GM12864 (cell line): ENCODE data around the gene ZC3H18.

Experiments used
- DNase-seq: peaks from one replicate; pipeline ENCODE4 v3.0.0-alpha.2; 2011; ENCODE audit warnings: low read depth
- H3K4me3 ChIP-seq: 2 replicates; pipeline ENCODE4 v1.5.1; 2011; ENCODE audit warnings: mild to moderate bottlenecking, low read depth, low read length, control low read depth
- TF ChIP-seq, protein P1 (sequence below): IDR thresholded peaks from 2 replicates; pipeline ENCODE4 v1.5.1; 2011; ENCODE audit warnings: low read depth, mild to moderate bottlenecking, moderate library complexity, low read length, control low read depth, inconsistent platforms; ENCODE audit errors: missing control alignments

ZC3H18 gene

GRCh38 chr16:88569614-88569984 lies 604 bp upstream of the ZC3H18 start:
- TF ChIP-seq, protein P1, sequence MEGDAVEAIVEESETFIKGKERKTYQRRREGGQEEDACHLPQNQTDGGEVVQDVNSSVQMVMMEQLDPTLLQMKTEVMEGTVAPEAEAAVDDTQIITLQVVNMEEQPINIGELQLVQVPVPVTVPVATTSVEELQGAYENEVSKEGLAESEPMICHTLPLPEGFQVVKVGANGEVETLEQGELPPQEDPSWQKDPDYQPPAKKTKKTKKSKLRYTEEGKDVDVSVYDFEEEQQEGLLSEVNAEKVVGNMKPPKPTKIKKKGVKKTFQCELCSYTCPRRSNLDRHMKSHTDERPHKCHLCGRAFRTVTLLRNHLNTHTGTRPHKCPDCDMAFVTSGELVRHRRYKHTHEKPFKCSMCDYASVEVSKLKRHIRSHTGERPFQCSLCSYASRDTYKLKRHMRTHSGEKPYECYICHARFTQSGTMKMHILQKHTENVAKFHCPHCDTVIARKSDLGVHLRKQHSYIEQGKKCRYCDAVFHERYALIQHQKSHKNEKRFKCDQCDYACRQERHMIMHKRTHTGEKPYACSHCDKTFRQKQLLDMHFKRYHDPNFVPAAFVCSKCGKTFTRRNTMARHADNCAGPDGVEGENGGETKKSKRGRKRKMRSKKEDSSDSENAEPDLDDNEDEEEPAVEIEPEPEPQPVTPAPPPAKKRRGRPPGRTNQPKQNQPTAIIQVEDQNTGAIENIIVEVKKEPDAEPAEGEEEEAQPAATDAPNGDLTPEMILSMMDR: no peak
- DNase-seq: no peak
- H3K4me3 ChIP-seq: peak overlapping the region; percentile 59

GRCh38 chr16:88570691-88571092 lies 489 bp downstream of the ZC3H18 start:
- TF ChIP-seq, protein P1: no peak
- DNase-seq: no peak
- H3K4me3 ChIP-seq: peak overlapping the region; percentile 90

- DNase-seq: no peak
- H3K4me3 ChIP-seq: no peak overlapping the region
- TF ChIP-seq, protein P1: no peak
Observed at GRCh38 chr16:88575251-88575650, 5.0 kb downstream of the ZC3H18 start.

GRCh38 chr16:88576307-88576706 lies 6.1 kb downstream of the ZC3H18 start:
- TF ChIP-seq, protein P1: no peak
- no peak overlapping the region for H3K4me3 ChIP-seq
- no peak for DNase-seq

DNA sequence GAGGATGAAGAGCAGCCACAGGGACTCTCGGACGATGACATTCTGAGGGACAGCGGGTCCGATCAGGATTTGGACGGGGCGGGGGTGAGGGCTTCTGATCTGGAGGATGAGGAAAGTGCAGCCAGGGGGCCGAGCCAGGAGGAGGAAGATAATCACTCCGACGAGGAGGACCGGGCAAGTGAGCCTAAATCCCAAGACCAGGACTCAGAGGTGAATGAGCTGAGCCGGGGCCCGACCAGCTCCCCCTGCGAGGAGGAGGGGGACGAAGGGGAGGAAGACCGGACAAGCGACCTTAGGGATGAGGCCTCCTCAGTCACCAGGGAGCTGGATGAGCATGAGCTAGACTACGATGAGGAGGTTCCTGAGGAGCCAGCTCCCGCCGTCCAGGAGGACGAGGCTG lies 7.0 kb downstream of the ZC3H18 start:
- no peak overlapping the region for H3K4me3 ChIP-seq
- DNase-seq: no peak
- TF ChIP-seq, protein P1: no peak

DNA sequence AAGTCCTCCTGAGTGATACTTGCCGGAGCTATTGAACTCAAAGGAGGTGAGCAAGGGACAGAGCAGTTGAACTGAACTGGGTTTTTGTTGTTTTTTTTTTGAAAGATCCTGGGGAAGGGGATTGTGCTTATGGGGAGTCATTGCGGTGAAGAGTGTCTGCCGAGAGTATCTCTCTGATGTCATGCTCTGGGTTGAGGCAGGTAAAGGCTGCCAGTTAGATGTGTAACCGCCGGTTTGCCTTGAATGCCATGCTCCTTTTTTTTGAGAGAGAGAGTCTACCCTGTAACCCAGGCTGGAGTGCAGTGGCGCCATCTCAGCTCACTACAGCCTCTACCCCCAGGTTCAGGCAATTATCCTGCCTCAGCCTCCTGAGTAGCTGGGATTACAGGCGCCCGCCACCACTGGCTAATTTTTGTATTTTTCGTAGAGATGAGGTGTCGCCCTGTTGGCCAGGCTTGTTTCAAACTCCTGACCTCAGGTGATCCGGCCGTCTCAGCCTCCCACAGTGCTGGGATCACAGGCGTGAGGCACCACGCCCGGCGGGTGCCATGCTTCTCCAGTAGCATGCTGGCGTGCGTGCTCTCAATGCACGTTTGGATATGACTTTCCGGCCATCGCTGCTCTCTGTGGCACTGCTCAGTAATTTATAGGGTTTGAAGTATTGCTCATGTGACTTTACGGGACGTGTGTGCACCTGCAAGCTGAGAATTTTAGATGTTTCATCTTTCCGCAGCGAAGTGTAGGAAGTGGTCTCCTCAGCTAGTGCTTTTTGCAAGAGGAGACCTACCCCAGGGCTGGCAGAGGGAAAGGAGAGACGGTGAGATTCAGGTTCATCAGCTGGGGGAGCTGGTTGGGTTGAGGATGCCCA lies 8.5 kb downstream of the ZC3H18 start:
- H3K4me3 ChIP-seq: no peak overlapping the region
- DNase-seq: no peak
- TF ChIP-seq, protein P1: no peak

- no peak overlapping the region for H3K4me3 ChIP-seq
- TF ChIP-seq, protein P1: no peak
Observed at GRCh38 chr16:88580371-88580770, 10.2 kb downstream of the ZC3H18 start.

More at GRCh38 chr16:88580371-88580770, 10.2 kb downstream of the ZC3H18 start:
- no peak for DNase-seq
